Chondrocyte (in vitro differentiated cells): ENCODE results near the gene FBLN5. TPM values are rescaled to one million over a fixed set of nuclear protein-coding genes. Genes with fewer than 3 reads are reported as not detected.

ENCODE experiments used
- DNase-seq: peaks from one replicate; pipeline ENCODE4 v3.0.0; 2021; ENCODE audit warnings: mixed read lengths, low spot score
- H3K27ac Mint-ChIP-seq: one replicate; pipeline ENCODE4 v1.8.0; 2021; ENCODE audit warnings: mild to moderate bottlenecking, moderate library complexity, mixed read lengths; ENCODE audit not compliant: unreplicated experiment
- H3K27me3 Mint-ChIP-seq: 2 replicates; pipeline ENCODE4 v1.8.0; 2021; ENCODE audit warnings: low read depth, mixed read lengths
- H3K36me3 Mint-ChIP-seq: 2 replicates; pipeline ENCODE4 v1.8.0; 2021; ENCODE audit warnings: low read depth, mixed read lengths
- H3K4me1 Mint-ChIP-seq: 2 replicates; pipeline ENCODE4 v1.8.0; 2021; ENCODE audit warnings: low read depth, mild to moderate bottlenecking, mixed read lengths
- H3K4me3 Mint-ChIP-seq: one replicate; pipeline ENCODE4 v1.8.0; 2021; ENCODE audit warnings: mild to moderate bottlenecking, moderate library complexity, mixed read lengths; ENCODE audit not compliant: unreplicated experiment
- H3K9me3 Mint-ChIP-seq: 2 replicates; pipeline ENCODE4 v1.8.0; 2021; ENCODE audit warnings: low read depth, mixed read lengths
- total RNA-seq: library from RNA; stranded (reverse); gene quantifications from 3 replicates; pipeline ENCODE4 v1.2.1, GENCODE V29; 2021
- TF ChIP-seq, protein P1 (sequence below): fragments of 200-600 bp; sonication (generic); IDR thresholded peaks from 2 replicates; pipeline ENCODE4 v1.5.0; 2021; ENCODE audit warnings: antibody characterized with exemption, mild to moderate bottlenecking, moderate library complexity

The FBLN5 gene
- total RNA-seq, 1 donor from 2014 or later = 1,232 TPM

DNA sequence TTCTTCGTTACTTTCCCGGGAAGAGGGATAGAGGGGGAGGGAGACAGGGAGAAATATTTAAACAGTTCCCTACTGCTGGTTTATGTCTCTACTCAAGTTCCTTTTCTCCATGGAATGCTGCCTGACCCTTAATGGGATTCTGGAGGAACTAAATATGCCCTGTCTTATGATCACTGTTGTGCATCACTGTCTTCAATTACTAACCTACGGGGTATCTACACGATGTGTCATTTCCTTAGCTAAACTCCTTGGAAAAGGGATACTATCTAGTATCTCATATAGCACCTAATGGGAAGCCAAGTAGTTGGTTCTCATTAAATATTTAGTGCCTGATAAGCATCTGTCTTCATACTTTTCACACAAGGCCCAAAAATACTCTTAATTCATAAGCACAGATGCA is 37.5 kb upstream of the FBLN5 start:
- peaks cover 30% of the 10 kb centered on the region for H3K36me3 Mint-ChIP-seq
- H3K9me3 Mint-ChIP-seq = peaks cover 7% of the 10 kb centered on the region
- H3K4me3 Mint-ChIP-seq = peak overlapping the region; percentile 8
- no peak for DNase-seq
- H3K4me1 Mint-ChIP-seq = peaks cover 89% of the 10 kb centered on the region
- H3K27me3 Mint-ChIP-seq = no peaks in the 10 kb centered on the region
- H3K27ac Mint-ChIP-seq = peak overlapping the region; percentile 86
- TF ChIP-seq, protein P1, sequence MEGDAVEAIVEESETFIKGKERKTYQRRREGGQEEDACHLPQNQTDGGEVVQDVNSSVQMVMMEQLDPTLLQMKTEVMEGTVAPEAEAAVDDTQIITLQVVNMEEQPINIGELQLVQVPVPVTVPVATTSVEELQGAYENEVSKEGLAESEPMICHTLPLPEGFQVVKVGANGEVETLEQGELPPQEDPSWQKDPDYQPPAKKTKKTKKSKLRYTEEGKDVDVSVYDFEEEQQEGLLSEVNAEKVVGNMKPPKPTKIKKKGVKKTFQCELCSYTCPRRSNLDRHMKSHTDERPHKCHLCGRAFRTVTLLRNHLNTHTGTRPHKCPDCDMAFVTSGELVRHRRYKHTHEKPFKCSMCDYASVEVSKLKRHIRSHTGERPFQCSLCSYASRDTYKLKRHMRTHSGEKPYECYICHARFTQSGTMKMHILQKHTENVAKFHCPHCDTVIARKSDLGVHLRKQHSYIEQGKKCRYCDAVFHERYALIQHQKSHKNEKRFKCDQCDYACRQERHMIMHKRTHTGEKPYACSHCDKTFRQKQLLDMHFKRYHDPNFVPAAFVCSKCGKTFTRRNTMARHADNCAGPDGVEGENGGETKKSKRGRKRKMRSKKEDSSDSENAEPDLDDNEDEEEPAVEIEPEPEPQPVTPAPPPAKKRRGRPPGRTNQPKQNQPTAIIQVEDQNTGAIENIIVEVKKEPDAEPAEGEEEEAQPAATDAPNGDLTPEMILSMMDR = no peak

DNA sequence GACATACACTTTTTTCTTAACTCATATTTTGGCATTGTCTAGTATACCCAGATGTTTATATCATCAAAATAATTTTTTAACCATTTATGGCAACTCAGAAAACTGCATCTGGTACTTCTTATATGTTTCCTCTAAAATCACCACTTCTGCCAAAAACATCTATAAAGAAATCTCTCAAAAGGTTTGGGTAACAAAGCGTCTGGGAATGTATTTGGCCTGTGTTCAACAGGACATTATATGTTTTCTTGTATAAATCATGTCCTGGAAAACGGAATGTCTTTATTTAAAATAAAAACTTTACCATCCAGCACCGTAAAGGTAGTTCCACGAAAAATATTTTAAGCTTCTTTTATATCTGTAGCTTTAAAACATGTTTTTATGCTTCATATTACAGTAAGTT is 36.1 kb upstream of the FBLN5 start:
- peaks cover 92% of the 10 kb centered on the region for H3K4me1 Mint-ChIP-seq
- peaks cover 7% of the 10 kb centered on the region for H3K9me3 Mint-ChIP-seq
- H3K36me3 Mint-ChIP-seq = peaks cover 22% of the 10 kb centered on the region
- H3K4me3 Mint-ChIP-seq = no peak overlapping the region
- H3K27ac Mint-ChIP-seq = peak overlapping the region; percentile 86
- no peak for DNase-seq
- TF ChIP-seq, protein P1 = no peak
- H3K27me3 Mint-ChIP-seq = no peaks in the 10 kb centered on the region

DNA sequence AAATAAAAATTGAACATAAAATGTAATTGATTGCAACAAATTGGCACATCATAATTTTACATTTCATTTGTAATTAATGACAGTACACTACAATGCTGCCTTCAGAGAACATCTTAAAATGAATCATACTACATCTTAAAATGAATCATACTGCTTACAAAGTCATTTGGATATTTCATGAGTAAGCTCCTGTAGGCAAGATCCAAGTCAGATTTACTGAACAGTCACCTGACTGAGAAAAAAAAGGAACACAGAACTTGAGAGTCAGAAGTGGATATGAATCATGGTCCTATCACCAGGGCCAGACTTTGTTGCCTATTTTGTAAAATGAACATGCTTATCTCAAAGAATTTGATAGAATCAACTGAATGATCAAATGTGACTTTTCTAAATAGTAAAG is 32.7 kb upstream of the FBLN5 start:
- Mint-ChIP-seq H3K4me3 (peak overlapping the region; percentile 6), H3K27me3 (no peaks in the 10 kb centered on the region)

GRCh38 chr14:91977884-91978283 is 30.4 kb upstream of the FBLN5 start:
- DNase-seq = no peak
- no peaks in the 10 kb centered on the region for H3K27me3 Mint-ChIP-seq
- peaks cover 14% of the 10 kb centered on the region for H3K36me3 Mint-ChIP-seq
- H3K27ac Mint-ChIP-seq = peak overlapping the region; percentile 94
- TF ChIP-seq, protein P1 = no peak
- H3K4me1 Mint-ChIP-seq = peaks cover 62% of the 10 kb centered on the region
- peaks cover 6% of the 10 kb centered on the region for H3K9me3 Mint-ChIP-seq
- H3K4me3 Mint-ChIP-seq = no peak overlapping the region

More for the DNA sequence above, 32.7 kb upstream of the FBLN5 start:
- Mint-ChIP-seq H3K36me3 (peaks cover 9% of the 10 kb centered on the region), H3K27ac (peak overlapping the region; percentile 94), H3K4me1 (peaks cover 82% of the 10 kb centered on the region), H3K9me3 (peaks cover 10% of the 10 kb centered on the region)
- DNase-seq = no peak
- TF ChIP-seq, protein P1 = no peak

DNA sequence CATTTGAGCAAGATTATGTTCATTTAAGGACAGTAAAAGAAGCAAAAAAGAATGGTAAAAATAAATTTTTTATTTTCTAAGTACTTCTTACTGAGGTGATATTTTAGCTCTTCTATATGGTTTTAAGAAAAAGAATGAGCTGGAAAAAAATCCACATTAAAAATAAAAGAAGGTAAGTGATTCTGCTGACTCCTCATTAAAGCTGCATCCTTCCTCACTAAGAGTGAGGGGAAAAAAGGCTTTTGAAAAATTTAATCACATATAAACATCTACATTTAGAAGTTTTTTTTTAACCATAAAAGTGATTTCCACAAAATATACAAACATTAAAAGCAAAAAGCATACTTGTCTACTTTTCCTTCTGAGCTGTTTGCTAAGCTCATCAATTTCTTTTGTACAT is 28.3 kb upstream of the FBLN5 start:
- DNase-seq = no peak
- H3K4me3 Mint-ChIP-seq = no peak overlapping the region
- no peak overlapping the region for H3K27ac Mint-ChIP-seq
- TF ChIP-seq, protein P1 = no peak
- peaks cover 17% of the 10 kb centered on the region for H3K36me3 Mint-ChIP-seq
- no peaks in the 10 kb centered on the region for H3K27me3 Mint-ChIP-seq
- peaks cover 47% of the 10 kb centered on the region for H3K4me1 Mint-ChIP-seq
- H3K9me3 Mint-ChIP-seq = peaks cover 3% of the 10 kb centered on the region
